ENCODE data around the gene CCL7.

DNA sequence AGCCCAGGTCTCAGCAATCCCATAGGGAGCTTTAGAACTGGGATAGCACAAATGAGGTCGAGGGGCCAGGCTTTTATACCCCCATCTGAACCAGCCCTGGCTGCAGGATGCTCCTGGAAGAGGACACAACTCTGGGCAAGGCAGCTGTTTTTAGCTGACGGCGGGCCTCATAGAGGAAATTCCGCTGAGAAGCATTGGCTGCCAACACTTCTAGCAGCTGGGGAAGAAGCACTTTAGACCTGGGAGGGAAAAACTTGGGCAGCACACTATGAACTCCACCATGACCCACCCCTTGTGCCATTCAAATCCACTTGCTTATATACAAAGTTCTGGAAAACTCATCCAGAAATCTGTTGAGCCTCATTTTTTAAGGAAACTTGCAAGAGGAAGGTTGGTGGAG is 20.6 kb downstream of the CCL7 start:
- TF ChIP-seq CTCF (IDR thresholded peaks at IDR 0.05) = no peak
- TF ChIP-seq POLR2A (IDR thresholded peaks at IDR 0.05) = no peak
